ENCODE measurements around the gene PDE6H. TPM values are rescaled to one million over a fixed set of nuclear protein-coding genes. Genes with fewer than 3 reads are reported as not detected.

PDE6H gene
- total and polyA plus RNA-seq, 2 donors from 2014 or later = not detected

GRCh38 chr12:14962153-14962539 is 10.7 kb upstream of the PDE6H start:
- intact Hi-C loops (cut with DNase I) = no loop called here
- DNase-seq (no peak), FAIRE-seq (no peak)
- Histone ChIP-seq H3K9me3 (ENCODE audit: control insufficient read depth in 2 of 3, insufficient read depth in 1 of 3, low read length in 3 of 3) (no peaks in the 10 kb centered on the region), H3K36me3 (ENCODE audit: control insufficient read depth in 2 of 3, insufficient read depth in 3 of 3, low read length in 3 of 3) (no peaks in the 10 kb centered on the region), H3K4me3 (ENCODE audit: low read length in 3 of 3) (peak overlapping the region in 2 of 3 donors; percentile 43 to 72), H3K27ac (ENCODE audit: low read depth in 2 of 2, low read length in 2 of 2) (peak overlapping the region; percentile 48 to 91), H3K4me1 (ENCODE audit: control insufficient read depth in 2 of 3, insufficient read depth in 2 of 3, low read depth in 1 of 3, low read length in 3 of 3) (peaks cover 0 to 3% (median 0%) of the 10 kb centered on the region in 3 donors), H3K27me3 (ENCODE audit: control insufficient read depth, insufficient read depth, low read length) (no peaks in the 10 kb centered on the region), H3K9ac (ENCODE audit: low read length in 3 of 3) (peak overlapping the region in 1 of 3 donors; percentile 47)
- no peak for TF ChIP-seq CTCF (IDR thresholded peaks at IDR 0.05; ENCODE audit: borderline replicate concordance, extremely low read depth, insufficient read depth)

- intact Hi-C loops (cut with DNase I) = no loop called here
- Histone ChIP-seq H3K4me1 (ENCODE audit: control insufficient read depth in 2 of 3, insufficient read depth in 2 of 3, low read depth in 1 of 3, low read length in 3 of 3) (peaks cover 0 to 3% (median 0%) of the 10 kb centered on the region in 3 donors), H3K36me3 (ENCODE audit: control insufficient read depth in 2 of 3, insufficient read depth in 3 of 3, low read length in 3 of 3) (no peaks in the 10 kb centered on the region), H3K4me3 (ENCODE audit: low read length in 3 of 3) (no peak overlapping the region), H3K27ac (ENCODE audit: low read depth in 2 of 2, low read length in 2 of 2) (no peak overlapping the region), H3K9ac (ENCODE audit: low read length in 3 of 3) (no peak overlapping the region), H3K9me3 (ENCODE audit: control insufficient read depth in 2 of 3, insufficient read depth in 1 of 3, low read length in 3 of 3) (no peaks in the 10 kb centered on the region), H3K27me3 (ENCODE audit: control insufficient read depth, insufficient read depth, low read length) (no peaks in the 10 kb centered on the region)
- no peak for TF ChIP-seq CTCF (IDR thresholded peaks at IDR 0.05; ENCODE audit: borderline replicate concordance, extremely low read depth, insufficient read depth)
- FAIRE-seq (no peak), DNase-seq (no peak)
These were observed 10.0 kb upstream of the PDE6H start for GRCh38 chr12:14962797-14963196.

- no peaks in the 10 kb centered on the region for H3K27me3 ChIP-seq (ENCODE audit: control insufficient read depth, insufficient read depth, low read length)
- DNase-seq (no peak), FAIRE-seq (no peak)
- intact Hi-C loops (cut with DNase I) = no loop called here
- no peaks in the 10 kb centered on the region for H3K9me3 ChIP-seq (ENCODE audit: control insufficient read depth in 2 of 3, insufficient read depth in 1 of 3, low read length in 3 of 3)
- no peak for TF ChIP-seq CTCF (IDR thresholded peaks at IDR 0.05; ENCODE audit: borderline replicate concordance, extremely low read depth, insufficient read depth)
- peaks cover 0 to 3% (median 0%) of the 10 kb centered on the region in 3 donors for H3K4me1 ChIP-seq (ENCODE audit: control insufficient read depth in 2 of 3, insufficient read depth in 2 of 3, low read depth in 1 of 3, low read length in 3 of 3)
- no peaks in the 10 kb centered on the region for H3K36me3 ChIP-seq (ENCODE audit: control insufficient read depth in 2 of 3, insufficient read depth in 3 of 3, low read length in 3 of 3)
- no peak overlapping the region for H3K4me3 ChIP-seq (ENCODE audit: low read length in 3 of 3)
- no peak overlapping the region for H3K9ac ChIP-seq (ENCODE audit: low read length in 3 of 3)
- peak overlapping the region in 1 of 2 donors; percentile 2 for H3K27ac ChIP-seq (ENCODE audit: low read depth in 2 of 2, low read length in 2 of 2)
These were observed 9.3 kb upstream of the PDE6H start for GRCh38 chr12:14963520-14963919.

- peaks cover 0 to 3% (median 0%) of the 10 kb centered on the region in 3 donors for H3K4me1 ChIP-seq (ENCODE audit: control insufficient read depth in 2 of 3, insufficient read depth in 2 of 3, low read depth in 1 of 3, low read length in 3 of 3)
- DNase-seq = no peak
- TF ChIP-seq CTCF (IDR thresholded peaks at IDR 0.05; ENCODE audit: borderline replicate concordance, extremely low read depth, insufficient read depth) = no peak
- no peak for FAIRE-seq
- no peaks in the 10 kb centered on the region for H3K9me3 ChIP-seq (ENCODE audit: control insufficient read depth in 2 of 3, insufficient read depth in 1 of 3, low read length in 3 of 3)
- no peak overlapping the region for H3K9ac ChIP-seq (ENCODE audit: low read length in 3 of 3)
- intact Hi-C loops (cut with DNase I) = no loop called here
- no peaks in the 10 kb centered on the region for H3K27me3 ChIP-seq (ENCODE audit: control insufficient read depth, insufficient read depth, low read length)
- H3K36me3 ChIP-seq (ENCODE audit: control insufficient read depth in 2 of 3, insufficient read depth in 3 of 3, low read length in 3 of 3) = no peaks in the 10 kb centered on the region
- H3K4me3 ChIP-seq (ENCODE audit: low read length in 3 of 3) = no peak overlapping the region
- H3K27ac ChIP-seq (ENCODE audit: low read depth in 2 of 2, low read length in 2 of 2) = no peak overlapping the region
These were observed 8.4 kb upstream of the PDE6H start for GRCh38 chr12:14964406-14964805.

Data from kidney (tissue), 14 donors.